Smooth muscle cell of the brain vasculature (primary cell): ENCODE measurements around the gene ASTN1.

Source experiments
- DNase-seq: peaks from one replicate; pipeline ENCODE4 v3.0.0-alpha.2; 2012; ENCODE audit warnings: low read depth, low spot score

ASTN1 gene

DNA sequence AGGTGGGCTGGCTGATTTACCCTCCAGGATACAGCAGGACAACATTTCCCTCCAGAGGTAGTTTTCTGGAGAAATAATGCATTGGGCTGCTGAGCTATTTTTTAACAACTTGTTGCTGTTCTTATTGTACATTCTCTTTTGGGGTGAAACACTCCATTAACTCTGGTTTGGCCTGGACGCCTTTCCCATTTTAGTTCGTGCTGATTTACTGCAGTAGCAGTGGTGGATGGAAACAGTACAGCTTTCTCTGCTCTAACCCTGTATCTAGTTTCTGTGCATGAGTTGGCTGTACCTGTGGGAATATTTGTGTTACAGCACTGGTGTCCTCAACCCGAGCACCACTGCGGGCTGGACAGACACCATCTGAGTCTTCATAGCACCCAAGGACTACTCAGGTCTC, 325.3 kb downstream of the ASTN1 start:
- no peak for DNase-seq

DNA sequence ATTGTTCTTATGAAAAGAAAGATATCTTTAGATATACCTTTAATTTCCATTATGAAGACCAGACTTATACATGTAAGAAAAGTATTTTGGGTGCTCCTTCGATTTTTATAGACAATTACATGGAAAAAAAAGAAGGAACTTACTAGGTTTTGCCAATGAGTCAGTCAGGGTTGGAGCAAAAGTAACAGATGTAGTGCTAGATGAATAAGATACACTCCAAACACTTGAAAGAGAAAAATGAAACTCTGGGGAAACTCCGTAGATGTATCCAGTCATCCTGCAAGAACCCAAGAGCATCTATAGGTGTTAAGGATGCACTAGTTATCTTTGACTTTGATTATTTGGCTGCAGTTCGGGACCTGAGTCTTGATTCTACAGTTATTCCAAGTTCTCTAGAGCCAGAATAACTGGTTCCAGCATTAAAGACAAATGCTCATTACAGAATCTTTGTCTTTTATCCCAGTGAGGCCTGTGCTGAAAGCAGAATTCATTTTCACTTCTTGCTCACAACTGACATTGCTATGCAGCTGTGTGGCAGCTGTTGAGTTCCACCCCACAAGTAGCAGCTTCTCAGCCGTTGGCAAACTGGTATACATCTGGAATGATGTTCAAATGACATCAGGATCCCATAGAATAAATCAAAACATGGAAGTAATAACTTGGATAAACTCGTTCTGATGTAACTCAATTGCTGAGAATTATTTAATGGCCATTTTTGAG, 326.1 kb downstream of the ASTN1 start:
- no peak for DNase-seq

DNA sequence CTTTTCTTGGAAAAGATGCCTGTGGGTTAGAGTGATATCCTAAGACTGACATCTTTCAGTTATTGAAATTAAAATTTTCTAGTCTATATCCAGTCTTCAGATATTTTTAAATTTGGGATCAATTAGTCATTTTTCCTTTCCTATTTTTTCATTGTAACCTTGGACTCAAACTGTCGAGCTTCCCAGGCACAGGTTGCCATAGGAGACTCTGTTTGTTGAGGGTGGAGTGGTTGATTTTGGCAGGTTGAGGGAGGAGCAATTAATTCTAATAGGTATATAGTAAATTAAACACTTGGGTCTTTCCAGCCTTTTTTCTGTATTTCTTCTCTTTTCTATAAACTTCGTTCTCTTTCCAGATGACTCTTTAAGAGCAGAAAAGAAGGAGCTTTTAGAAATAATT, 326.8 kb downstream of the ASTN1 start:
- DNase-seq: no peak

DNA sequence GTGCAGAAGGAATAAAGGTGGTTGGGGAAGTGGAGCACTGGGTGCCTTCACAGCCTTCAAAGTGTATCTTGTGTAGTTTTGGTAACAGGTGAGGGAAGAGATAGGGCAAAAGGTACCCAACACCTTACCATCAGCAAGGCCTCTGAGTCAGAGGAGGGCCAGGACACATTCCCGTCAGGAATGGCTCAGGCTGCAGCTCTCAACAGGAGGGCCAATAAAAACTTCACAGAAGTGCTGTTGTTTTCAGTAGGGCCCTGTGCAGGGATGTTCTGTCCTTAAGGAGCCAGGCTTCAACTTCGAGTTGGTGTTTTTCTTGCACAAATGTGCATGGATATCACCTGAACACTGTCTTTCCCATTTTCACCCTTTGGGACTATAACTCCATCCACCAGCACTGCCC, 333.4 kb downstream of the ASTN1 start:
- no peak for DNase-seq

DNA sequence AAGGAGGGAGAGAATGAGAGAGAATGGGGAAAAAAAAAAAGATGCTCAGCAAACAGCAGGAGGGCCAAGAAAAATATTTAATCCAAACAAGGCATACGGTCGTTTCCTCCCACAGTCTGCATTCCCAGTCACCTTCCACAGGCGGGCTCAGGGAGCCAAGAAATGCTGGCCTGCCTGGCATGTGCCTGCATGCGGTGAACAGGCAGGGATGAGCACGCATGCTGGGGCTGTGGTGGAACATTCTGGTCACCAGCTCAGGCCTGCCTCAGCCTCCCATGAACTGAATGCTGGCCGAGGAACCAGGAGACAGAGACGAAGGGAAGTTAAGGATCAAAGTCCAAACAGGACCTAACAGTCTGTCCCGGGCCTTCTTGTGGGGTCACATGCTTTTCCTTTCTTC, 335.3 kb downstream of the ASTN1 start:
- no peak for DNase-seq

DNA sequence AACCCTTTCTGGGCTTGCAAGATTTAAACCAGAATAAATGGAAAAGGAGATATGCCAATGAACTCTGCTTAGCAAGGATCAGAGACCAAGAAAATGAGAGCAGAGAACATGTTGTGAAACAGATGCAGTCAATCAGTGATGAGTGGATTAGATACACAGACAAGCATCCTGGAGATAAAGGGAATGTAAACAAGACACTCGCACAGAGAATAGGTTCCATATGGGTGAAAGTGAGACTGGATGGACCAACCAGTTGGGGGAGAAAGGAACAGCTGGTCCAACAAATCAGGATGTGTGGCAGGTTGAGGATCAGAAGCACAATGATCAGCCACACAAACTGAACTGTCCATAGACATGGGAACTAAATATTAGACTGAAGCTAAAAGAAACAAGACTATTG, 338.2 kb downstream of the ASTN1 start:
- DNase-seq: no peak

DNA sequence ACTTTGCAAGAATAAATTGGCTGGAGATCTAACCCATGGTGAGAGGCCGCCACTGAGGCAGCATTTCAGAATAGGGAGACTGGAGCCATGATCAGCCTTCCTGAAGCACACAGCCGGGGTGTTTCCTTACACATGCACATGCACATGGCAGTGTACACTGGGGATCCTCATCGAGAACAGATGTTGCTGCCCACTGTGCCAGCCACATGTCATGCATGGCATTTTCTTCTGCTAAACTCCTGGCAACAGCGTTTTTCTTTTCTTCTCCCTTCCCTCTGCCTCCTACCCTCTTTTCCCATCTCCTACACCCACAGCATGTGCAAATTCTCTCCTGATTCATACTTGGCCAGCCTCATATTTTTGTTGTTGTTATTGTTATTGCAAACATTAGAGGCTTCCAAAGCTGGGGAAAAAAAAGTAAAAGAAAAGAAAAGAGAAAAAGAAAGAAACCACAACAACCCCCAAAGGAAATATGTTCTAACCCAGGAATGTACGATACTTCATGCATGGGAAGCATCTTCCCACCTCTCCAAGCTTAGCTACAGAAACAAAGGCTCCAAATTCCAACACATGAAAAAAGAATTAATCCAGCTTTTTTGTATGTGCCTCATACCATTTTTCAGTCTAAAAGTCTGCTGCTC, 344.0 kb downstream of the ASTN1 start:
- no peak for DNase-seq

DNA sequence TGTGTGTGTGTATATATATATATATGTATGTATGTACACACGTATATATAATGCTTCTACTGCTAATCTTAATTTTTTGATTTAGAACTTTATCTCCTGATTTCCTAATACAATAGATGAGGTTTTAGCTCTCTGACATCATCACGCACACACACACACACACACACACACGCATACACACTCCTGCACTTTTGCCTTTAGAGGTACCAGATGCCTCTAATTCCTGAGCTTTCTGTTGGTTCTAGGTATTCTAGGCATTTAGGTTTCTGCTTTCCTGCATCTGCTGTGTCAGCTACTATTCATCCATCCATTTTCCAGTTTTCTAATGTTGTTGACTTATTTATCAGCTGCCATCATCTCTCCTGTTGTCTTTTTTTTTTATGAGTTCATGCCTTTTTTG, 348.3 kb downstream of the ASTN1 start:
- no peak for DNase-seq

DNA sequence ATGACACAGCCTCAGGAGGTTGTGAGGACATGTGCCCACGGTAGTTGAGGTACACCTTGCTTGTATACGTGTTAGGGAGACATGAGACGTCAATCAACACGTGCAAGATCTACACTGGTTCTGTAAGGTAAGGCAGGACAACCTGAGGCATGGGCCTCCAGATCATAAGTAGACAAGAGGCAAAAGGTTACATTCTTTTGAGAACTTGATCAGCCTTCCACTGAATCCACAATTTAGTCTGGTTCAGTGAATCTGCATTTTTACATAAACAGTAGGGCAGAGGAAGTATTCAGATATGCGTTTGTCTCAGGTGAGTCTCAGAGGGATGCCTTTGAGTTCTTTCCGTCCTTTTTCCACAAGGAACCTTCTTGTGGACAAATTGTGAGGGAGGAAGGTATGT, 348.9 kb downstream of the ASTN1 start:
- DNase-seq: no peak

DNA sequence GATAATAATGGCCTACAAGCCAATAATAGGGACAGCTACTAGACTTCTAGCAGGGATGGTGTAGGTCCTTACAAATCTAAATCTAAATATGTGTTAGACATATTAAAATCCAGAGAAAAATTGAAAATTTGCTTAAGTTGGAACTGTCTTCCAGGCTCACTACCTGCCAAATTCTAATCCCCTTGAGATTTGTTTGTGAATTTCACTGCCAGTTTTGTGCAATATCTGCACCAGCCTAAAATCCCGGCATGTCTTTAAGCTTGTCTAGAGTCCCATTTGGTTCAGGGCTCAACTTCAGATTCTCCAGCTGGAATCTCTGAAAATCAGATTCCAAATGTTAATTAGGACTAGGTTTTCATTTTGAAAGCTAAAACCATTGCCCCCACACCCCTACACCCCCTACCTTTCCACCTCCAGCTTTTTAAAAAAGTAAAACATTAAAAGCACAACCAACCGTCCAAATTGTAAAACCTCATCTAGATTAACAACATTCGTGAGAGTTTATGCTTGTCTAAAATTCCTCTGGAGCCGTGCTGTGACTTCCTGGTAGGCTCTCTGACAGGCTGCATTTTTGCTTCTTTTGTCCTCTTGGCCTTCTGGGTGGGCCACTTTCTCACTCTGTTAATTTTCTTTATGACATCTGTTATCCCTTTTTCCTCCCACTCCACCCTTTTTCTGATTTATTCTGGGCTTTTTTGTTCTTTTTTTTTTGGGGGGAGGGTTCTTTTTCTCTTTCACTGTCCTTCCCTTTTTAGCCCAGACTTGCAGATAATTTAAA, 352.8 kb downstream of the ASTN1 start:
- DNase-seq: no peak

DNA sequence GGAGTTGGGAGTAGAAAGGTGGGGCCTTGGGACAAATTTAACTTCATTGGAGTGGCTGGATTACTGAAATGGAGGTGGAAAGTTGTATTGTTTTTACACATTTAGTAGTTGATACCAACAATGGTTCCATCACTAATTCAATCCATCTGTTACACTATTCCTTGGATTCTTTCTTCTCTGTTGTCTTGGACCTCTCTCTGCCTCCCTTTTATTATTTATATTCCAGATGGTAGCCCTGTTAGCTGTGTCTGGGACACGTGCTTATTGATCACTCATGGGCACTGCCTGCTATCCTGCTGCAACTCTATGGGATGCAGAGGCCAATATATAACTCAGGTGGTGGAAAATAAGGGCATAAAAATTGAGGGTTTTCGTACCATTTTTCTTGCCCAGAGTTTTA, 355.2 kb downstream of the ASTN1 start:
- no peak for DNase-seq
